Loucy (cell line): ENCODE measurements around the gene SLC26A4.

Experiments used
- EZH2phosphoT487 ChIP-seq: fragments of 200-600 bp; IDR thresholded peaks from 2 replicates; pipeline ENCODE4 v1.6.1; 2018; ENCODE audit warnings: antibody characterized with exemption, mild to moderate bottlenecking, moderate library complexity, borderline replicate concordance
- TF ChIP-seq, protein P1 (sequence below): fragments of 200-600 bp; sonication (generic); conservative IDR thresholded peaks from 2 replicates; pipeline ENCODE4 v1.5.1; 2014; ENCODE audit warnings: mild to moderate bottlenecking, antibody characterized with exemption, low read length

- TF ChIP-seq, protein P1, sequence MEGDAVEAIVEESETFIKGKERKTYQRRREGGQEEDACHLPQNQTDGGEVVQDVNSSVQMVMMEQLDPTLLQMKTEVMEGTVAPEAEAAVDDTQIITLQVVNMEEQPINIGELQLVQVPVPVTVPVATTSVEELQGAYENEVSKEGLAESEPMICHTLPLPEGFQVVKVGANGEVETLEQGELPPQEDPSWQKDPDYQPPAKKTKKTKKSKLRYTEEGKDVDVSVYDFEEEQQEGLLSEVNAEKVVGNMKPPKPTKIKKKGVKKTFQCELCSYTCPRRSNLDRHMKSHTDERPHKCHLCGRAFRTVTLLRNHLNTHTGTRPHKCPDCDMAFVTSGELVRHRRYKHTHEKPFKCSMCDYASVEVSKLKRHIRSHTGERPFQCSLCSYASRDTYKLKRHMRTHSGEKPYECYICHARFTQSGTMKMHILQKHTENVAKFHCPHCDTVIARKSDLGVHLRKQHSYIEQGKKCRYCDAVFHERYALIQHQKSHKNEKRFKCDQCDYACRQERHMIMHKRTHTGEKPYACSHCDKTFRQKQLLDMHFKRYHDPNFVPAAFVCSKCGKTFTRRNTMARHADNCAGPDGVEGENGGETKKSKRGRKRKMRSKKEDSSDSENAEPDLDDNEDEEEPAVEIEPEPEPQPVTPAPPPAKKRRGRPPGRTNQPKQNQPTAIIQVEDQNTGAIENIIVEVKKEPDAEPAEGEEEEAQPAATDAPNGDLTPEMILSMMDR, result no peak
- TF ChIP-seq EZH2phosphoT487, result no peak
Measured at GRCh38 chr7:107641676-107642075, 19.0 kb upstream of the SLC26A4 start.
